CD4-positive, alpha-beta T cell treated with Interleukin-10 for 1 hour (primary cell): Measurements from ENCODE around the gene POMT2.
"Not testable (repeated sequence)": the region's sequence is repeated elsewhere in the genome, so short reads cannot be mapped to it uniquely, and the experiment has no call there.

ENCODE experiments used
- DNase-seq: peaks from one replicate; pipeline ENCODE4 v3.0.0-alpha.2; 2020

POMT2 gene

GRCh38 chr14:77323571-77323970 lies 2.9 kb upstream of the POMT2 start:
- DNase-seq: no peak

GRCh38 chr14:77322951-77323350 lies 2.3 kb upstream of the POMT2 start:
- DNase-seq: no peak

DNA sequence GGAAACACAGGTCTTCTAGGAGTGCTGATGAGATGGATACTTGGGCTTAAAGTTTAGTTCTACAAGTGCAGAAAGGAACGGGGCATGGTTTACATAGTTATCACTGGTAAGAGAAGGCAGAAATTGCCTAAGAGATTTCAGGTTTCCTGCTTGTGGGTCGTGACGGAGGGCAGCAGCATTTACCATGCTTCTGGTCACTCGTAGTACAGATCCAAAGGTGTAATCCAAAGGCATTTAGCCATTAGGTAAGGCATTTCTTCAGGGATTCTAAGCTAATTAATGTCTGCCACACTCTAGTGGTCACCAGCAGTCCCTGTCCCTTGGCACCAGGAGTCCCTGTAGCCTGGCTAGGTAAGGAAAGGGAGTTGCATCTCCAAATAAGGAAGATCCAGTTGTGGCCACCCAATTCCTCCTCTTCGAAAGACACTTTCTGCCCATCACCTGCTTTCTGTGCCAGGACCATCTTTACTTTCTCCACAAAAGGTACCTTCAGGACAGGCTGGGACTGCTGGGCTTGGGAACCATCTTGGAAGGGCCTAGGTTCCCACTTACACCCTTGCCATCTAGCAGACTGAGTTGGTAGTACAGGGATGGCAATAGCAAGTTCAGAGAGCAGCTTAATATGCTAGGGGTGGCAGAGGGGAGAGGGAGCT lies 1.7 kb upstream of the POMT2 start:
- DNase-seq: no peak

DNA sequence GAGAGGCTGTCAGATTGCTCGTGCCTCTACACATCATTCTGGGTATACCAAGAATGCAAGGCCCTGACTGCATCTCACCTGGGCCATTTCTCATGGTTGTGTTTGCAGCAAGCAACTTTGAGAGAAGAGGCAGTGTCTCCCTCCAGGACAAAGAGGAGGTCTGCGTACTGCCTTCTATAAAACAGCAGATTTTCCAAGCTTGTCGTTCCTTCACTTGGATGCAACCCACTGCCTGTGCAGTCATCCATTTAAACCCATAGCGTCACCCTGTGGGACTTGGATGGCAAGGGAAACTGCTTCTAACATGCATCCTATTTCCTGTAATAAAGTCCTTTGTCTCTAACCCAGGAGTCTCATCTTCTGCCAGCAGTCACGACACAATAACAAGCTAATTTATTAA lies 1.3 kb downstream of the POMT2 start:
- no peak for DNase-seq

DNA sequence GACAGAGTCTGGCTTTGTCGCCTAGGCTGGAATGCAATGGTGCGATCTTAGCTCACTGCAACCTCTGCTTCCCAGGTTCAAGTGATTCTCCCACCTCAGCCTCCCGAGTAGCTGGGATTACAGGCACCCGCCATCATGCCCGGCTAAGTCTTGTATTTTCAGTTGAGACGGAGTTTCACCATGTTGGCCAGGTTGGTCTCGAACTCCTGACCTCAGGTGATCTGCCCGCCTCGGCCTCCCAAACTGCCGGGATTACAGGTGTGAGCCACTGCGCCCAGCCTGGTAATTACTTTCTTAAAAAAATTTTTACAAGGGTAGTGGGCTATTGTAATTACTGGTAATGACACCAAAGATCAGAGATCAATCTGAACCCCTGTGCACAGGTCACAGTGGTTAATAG lies 1.9 kb downstream of the POMT2 start:
- not testable (repeated sequence) for DNase-seq

DNA sequence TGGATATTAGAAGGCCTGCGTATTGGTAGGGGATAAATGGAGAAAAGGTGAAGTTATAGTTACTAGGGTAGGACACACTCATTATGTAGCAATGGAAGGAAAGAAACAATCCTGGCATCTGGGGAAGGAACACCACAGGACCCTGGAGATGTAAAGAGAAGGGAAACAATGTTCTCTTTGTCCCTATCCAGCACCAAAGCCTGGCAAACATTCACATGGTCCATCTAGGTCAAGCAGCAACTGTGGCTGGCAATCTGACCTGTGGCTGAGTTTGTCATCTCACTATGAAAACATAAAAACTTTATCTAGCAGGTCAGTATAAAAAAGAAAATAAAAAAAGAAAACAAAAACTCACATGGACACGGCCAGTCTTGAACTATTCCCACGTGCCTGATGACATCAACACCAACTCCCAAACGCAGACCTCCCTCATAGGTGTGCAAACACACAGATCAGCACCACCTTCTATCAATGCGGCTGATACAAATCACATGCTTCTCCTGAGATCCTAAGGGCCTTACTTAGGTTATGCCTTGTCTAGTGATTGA lies 2.6 kb downstream of the POMT2 start:
- DNase-seq: no peak

- no peak for DNase-seq
Measured at GRCh38 chr14:77316872-77317301, 3.8 kb downstream of the POMT2 start.

DNA sequence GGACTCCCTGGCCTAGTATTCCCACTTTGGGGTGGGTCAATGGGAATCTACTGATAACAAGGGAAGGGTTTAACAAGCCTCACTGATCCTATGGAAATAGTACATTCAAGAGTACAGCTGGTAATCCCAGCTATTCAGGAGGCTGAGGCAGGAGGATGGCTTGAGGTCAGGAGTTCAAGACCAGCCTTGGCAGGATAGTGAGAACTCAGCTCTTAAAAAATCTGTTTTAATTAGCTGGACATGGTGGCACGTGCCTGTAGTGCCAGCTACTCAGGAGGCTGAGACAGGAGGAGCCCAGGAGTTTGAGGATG lies 4.5 kb downstream of the POMT2 start:
- no peak for DNase-seq

GRCh38 chr14:77314539-77315457 lies 5.9 kb downstream of the POMT2 start:
- DNase-seq: no peak

- no peak for DNase-seq
Measured at GRCh38 chr14:77314043-77314442, 6.6 kb downstream of the POMT2 start.

DNA sequence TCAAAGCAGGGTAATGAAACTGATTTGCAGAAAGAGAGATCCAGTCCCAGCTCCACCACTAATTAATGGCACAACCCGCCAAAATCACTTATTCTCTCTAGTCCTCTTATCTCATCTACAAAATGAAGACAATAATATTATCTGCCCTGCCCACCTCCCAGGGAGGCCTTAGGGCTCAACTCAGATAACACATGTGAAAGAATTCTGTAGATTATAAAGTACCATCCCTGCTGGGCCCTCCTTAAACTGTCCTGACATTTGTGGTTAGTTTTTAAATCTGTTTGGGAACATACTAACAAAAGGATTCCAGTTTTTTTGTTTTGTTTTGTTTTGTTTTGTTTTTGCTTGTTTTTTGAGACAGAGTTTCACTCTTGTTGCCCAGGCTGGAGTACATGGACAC lies 7.3 kb downstream of the POMT2 start:
- DNase-seq: no peak

- DNase-seq: no peak
Measured at GRCh38 chr14:77311217-77311616, 9.5 kb downstream of the POMT2 start.

DNA sequence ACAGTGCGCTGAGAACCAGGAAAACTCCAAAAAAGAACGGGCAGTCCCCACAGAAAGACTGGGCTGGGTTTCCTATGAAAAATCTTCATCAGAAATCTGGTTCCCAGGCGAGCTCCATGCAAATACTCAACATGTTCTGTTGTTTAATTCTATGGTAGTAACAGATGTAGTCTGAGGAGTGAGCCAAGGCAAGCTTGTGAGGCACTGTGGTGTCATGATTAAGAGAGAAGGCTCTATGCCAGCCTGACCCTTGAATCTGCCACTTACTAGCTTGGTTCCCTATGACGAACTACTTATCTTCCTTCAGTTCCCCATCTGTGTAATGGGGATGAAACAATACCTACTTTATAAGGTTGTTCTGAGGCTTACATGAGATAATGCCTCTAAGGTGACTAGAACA lies 10.7 kb downstream of the POMT2 start:
- no peak for DNase-seq

- DNase-seq: no peak
Measured at GRCh38 chr14:77309131-77309530, 11.6 kb downstream of the POMT2 start.

DNA sequence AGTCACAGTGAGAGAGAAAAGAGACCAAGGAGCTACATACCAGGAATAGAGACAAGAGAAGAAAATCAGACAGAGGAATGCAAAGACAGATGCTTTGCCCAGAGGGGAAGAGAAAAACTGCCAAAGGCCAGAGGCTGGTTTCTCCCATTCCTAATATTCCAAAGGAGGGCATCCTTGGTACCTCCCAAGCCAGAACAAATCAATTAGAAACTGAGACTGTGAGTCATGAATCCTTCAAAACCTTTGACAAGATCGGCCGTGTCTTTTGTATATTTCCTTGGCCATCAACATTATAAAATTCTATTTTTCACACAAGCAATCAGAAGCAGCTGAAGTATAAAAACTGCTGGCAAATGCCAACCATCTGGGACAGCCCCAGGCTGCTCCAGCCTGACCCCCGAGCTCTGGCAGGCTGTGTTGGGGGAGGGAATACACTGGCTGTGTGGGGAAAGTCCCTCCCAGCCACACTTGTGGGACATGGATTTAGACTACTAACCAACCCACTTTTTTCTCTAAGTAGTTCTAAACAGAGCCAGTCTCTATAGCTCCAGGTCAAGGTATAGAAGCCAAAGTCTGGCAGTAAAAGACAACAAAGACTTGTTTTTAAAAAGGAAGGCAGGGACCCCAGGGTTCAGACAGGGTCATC lies 13.7 kb downstream of the POMT2 start:
- no peak for DNase-seq

DNA sequence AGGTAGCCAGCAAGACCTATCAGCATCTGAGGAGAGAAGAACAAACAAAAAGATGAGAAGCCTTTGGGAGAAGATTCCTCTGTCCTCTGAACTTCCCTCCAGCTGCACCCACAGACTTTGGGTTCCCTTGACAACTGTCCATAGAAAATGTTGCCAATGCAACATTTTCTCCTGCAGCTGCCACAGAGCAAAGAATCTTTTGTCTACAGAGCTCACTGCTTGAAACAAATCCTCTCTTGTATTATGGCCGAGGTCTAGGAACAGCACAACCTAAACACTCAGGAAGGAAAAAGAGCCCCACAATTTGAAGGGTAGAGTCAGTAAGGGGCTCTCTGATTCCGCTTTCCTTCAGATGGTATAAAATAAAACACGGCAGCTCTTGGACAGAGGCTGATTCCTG lies 14.3 kb downstream of the POMT2 start:
- DNase-seq: no peak

DNA sequence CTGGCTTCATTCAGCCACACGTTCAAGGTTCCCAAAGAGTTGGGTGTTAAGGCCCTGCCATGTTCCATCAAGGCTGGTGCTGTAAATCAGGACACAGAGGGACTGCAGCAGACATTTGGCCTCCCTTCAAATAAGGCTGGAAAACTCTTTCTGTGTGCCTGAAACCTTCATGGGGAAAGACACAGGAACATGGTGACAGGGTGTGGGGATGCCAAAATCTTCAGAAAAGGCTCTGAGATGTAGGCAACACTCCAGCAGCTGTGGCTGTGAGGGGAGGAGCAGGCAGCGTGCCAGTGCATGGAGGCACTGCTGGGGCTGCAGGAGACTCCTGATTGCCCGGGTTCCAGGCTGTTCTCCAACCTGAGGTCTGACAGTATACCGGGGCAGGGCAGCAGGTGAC lies 15.0 kb downstream of the POMT2 start:
- no peak for DNase-seq

GRCh38 chr14:77303417-77304156 lies 17.1 kb downstream of the POMT2 start:
- no peak for DNase-seq

- DNase-seq: no peak
Measured at GRCh38 chr14:77302926-77303325, 17.8 kb downstream of the POMT2 start.

GRCh38 chr14:77301103-77301502 lies 19.6 kb downstream of the POMT2 start:
- peak; percentile 46 for DNase-seq

- DNase-seq: no peak
Measured at GRCh38 chr14:77299771-77300170, 20.9 kb downstream of the POMT2 start.

DNA sequence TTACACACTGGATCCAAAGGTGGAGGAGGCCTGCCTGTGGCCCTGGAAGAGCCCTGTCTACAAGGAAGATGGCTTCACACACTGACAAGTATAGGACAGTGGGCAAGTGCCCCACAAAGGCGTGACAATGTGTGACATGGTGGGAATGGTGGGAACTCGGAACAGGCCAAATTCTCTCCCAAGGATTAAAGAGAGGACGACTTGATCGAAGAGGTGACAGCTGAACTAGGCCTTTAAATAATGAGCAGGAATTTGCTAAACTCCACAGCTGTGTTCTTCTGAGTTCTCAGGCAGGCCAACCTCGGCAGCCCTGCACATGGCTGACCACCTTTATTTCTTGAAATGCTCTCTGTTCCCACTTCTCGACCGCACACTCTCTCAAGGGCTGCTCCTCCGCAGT lies 23.8 kb downstream of the POMT2 start:
- no peak for DNase-seq

- DNase-seq: no peak
Measured at GRCh38 chr14:77296155-77296554, 24.5 kb downstream of the POMT2 start.
